ENCODE measurements around the gene EIF2B2.

The EIF2B2 gene

GRCh38 chr14:75002392-75003249 is at the start of gene EIF2B2:
Gene EIF2B2 (plus strand): TSS chr14:75002921. CDS start chr14:75002991, 70 bp downstream.
- Histone ChIP-seq H3K9me3 (no peaks in the 10 kb centered on the region), H3K27ac (peak within 1 kb of the TSS; percentile 82), H3K4me1 (ENCODE audit: control insufficient read depth in 1 of 2, insufficient read depth in 1 of 2, low read depth in 1 of 2, low read length in 1 of 2) (peaks cover 18 to 22% of the 10 kb centered on the region in 2 experiments), H3K27me3 (no peaks in the 10 kb centered on the region), H3K36me3 (peaks cover 24% of the 10 kb centered on the region), H3K4me3 (ENCODE audit: low read depth in 1 of 2, low read length in 1 of 2) (peak within 1 kb of the TSS; percentile 74 to 80)
- TF ChIP-seq CTCF (IDR thresholded peaks at IDR 0.05) = peak; percentile 62

GRCh38 chr14:74953686-74954085 is 49.0 kb upstream of the EIF2B2 start:
- no peak overlapping the region for H3K4me3 ChIP-seq (ENCODE audit: low read depth in 1 of 2, low read length in 1 of 2)
- no peaks in the 10 kb centered on the region for H3K9me3 ChIP-seq
- no peak overlapping the region for H3K27ac ChIP-seq
- TF ChIP-seq CTCF (IDR thresholded peaks at IDR 0.05) = no peak
- H3K4me1 ChIP-seq (ENCODE audit: control insufficient read depth in 1 of 2, insufficient read depth in 1 of 2, low read depth in 1 of 2, low read length in 1 of 2) = peaks cover 3 to 13% of the 10 kb centered on the region in 2 experiments
- no peaks in the 10 kb centered on the region for H3K36me3 ChIP-seq
- H3K27me3 ChIP-seq = peaks cover 55% of the 10 kb centered on the region

GRCh38 chr14:74954232-74954946 is 48.3 kb upstream of the EIF2B2 start:
- TF ChIP-seq CTCF (IDR thresholded peaks at IDR 0.05) = no peak
- peaks cover 3 to 13% of the 10 kb centered on the region in 2 experiments for H3K4me1 ChIP-seq (ENCODE audit: control insufficient read depth in 1 of 2, insufficient read depth in 1 of 2, low read depth in 1 of 2, low read length in 1 of 2)
- H3K27me3 ChIP-seq = peaks cover 55% of the 10 kb centered on the region
- H3K9me3 ChIP-seq = no peaks in the 10 kb centered on the region
- no peak overlapping the region for H3K4me3 ChIP-seq (ENCODE audit: low read depth in 1 of 2, low read length in 1 of 2)
- H3K27ac ChIP-seq = no peak overlapping the region
- no peaks in the 10 kb centered on the region for H3K36me3 ChIP-seq

GRCh38 chr14:74954947-74955228 is 47.8 kb upstream of the EIF2B2 start:
- Histone ChIP-seq H3K27ac (no peak overlapping the region), H3K4me1 (ENCODE audit: control insufficient read depth in 1 of 2, insufficient read depth in 1 of 2, low read depth in 1 of 2, low read length in 1 of 2) (peaks cover 3 to 13% of the 10 kb centered on the region in 2 experiments), H3K36me3 (no peaks in the 10 kb centered on the region), H3K9me3 (no peaks in the 10 kb centered on the region), H3K27me3 (peaks cover 55% of the 10 kb centered on the region), H3K4me3 (ENCODE audit: low read depth in 1 of 2, low read length in 1 of 2) (peak overlapping the region; percentile 57 to 68)
- no peak for TF ChIP-seq CTCF (IDR thresholded peaks at IDR 0.05)

- no peaks in the 10 kb centered on the region for H3K36me3 ChIP-seq
- peak within 1 kb of the TSS; percentile 57 to 68 for H3K4me3 ChIP-seq (ENCODE audit: low read depth in 1 of 2, low read length in 1 of 2)
- no peaks in the 10 kb centered on the region for H3K9me3 ChIP-seq
- H3K4me1 ChIP-seq (ENCODE audit: control insufficient read depth in 1 of 2, insufficient read depth in 1 of 2, low read depth in 1 of 2, low read length in 1 of 2) = peaks cover 3 to 13% of the 10 kb centered on the region in 2 experiments
- no peak for TF ChIP-seq CTCF (IDR thresholded peaks at IDR 0.05)
- H3K27me3 ChIP-seq = peaks cover 55% of the 10 kb centered on the region
- no peak within 1 kb of the TSS for H3K27ac ChIP-seq
These were observed 47.3 kb upstream of the EIF2B2 start, which contains the start of gene PGF for GRCh38 chr14:74955229-74956026. Gene PGF (minus strand): TSS chr14:74955597. CDS start chr14:74955242, 355 bp downstream.
